Natural killer cell (primary cell): ENCODE measurements around the gene DIRAS1. TPM values are rescaled to one million over a fixed set of nuclear protein-coding genes. Genes with fewer than 3 reads are reported as not detected.

ENCODE experiments used
- ATAC-seq, 3 donors: fragments of 150-1000 bp in 2 of 3; fragments of 200-7000 bp in 1 of 3; cut with Tn5 transposase; 1 replicate in 1 of 3; 2 replicates in 2 of 3; pipeline ENCODE4 v1.10.0; 2021; ENCODE audit warnings: mild to moderate bottlenecking in 2 of 3, moderate library complexity in 2 of 3
- DNase-seq, 2 donors: peaks; one replicate each; pipeline versions ENCODE4 v3.0.0 to v3.0.0-alpha.2; 2013 to 2021; ENCODE audit warnings: mixed read lengths in 1 of 2
- H3K27ac ChIP-seq: one replicate; pipeline ENCODE4 v1.5.1; 2013; ENCODE audit warnings: mild to moderate bottlenecking, low read length
- H3K27me3 ChIP-seq: one replicate; pipeline ENCODE4 v1.6.1; 2013; ENCODE audit warnings: low read length; ENCODE audit not compliant: control insufficient read depth, insufficient read depth
- H3K36me3 ChIP-seq: one replicate; pipeline ENCODE4 v1.6.1; 2013; ENCODE audit warnings: low read length; ENCODE audit not compliant: control insufficient read depth, insufficient read depth
- H3K4me1 ChIP-seq: one replicate; pipeline ENCODE4 v1.6.1; 2013; ENCODE audit warnings: low read length; ENCODE audit not compliant: control insufficient read depth, insufficient read depth
- H3K4me3 ChIP-seq: one replicate; pipeline ENCODE4 v1.5.1; 2013; ENCODE audit warnings: low read length
- H3K9me3 ChIP-seq: one replicate; pipeline ENCODE4 v1.6.1; 2013; ENCODE audit warnings: low read length; ENCODE audit not compliant: control insufficient read depth, insufficient read depth
- H3K27ac Mint-ChIP-seq, 2 donors: one replicate each; pipeline ENCODE4 v1.8.0; 2022; ENCODE audit warnings: mild to moderate bottlenecking in 2 of 2, mixed read lengths in 2 of 2, moderate library complexity in 1 of 2
- H3K27me3 Mint-ChIP-seq, 2 donors: one replicate each; pipeline ENCODE4 v1.8.0; 2022; ENCODE audit warnings: low read depth in 2 of 2, mixed read lengths in 2 of 2
- H3K36me3 Mint-ChIP-seq: one replicate; pipeline ENCODE4 v1.8.0; 2022; ENCODE audit warnings: mixed read lengths
- H3K4me1 Mint-ChIP-seq, 2 donors: one replicate each; pipeline ENCODE4 v1.8.0; 2022; ENCODE audit warnings: mixed read lengths in 2 of 2
- H3K4me3 Mint-ChIP-seq: one replicate; pipeline ENCODE4 v1.8.0; 2022; ENCODE audit warnings: mild to moderate bottlenecking, moderate library complexity, mixed read lengths
- H3K9me3 Mint-ChIP-seq, 2 donors: one replicate each; pipeline ENCODE4 v1.8.0; 2022; ENCODE audit warnings: mixed read lengths in 2 of 2
- WGBS: methylation state at CpG from one replicate; pipeline ENCODE4 v1.1.7; 2013; ENCODE audit warnings: missing lambda C conversion rate; ENCODE audit not compliant: insufficient coverage; 5-methylcytosine and 5-hydroxymethylcytosine counted together
- intact Hi-C: fragments of 100-400 bp; cut with micrococcal nuclease; formaldehyde crosslinking; loops from one replicate; pipeline ENCODE4 v1.14.2; 2022
- total RNA-seq, 4 donors: library from RNA; stranded (reverse); fragments of 120-200 nt in 1 of 4; gene quantifications; one replicate each; pipeline versions ENCODE4 v1.2.3 to v1.2.4, GENCODE V29; 2013 to 2022
- TF ChIP-seq, protein P1 (sequence below): fragments of 200-600 bp; IDR thresholded peaks from one replicate; pipeline ENCODE4 v1.8.0; 2022; ENCODE audit warnings: antibody characterized with exemption

DIRAS1 gene
- total RNA-seq, 3 donors from 2014 or later (not counting 1 experiment from before 2014, with no cell fraction given): 0.12 to 0.48 (median 0.18) TPM

DNA sequence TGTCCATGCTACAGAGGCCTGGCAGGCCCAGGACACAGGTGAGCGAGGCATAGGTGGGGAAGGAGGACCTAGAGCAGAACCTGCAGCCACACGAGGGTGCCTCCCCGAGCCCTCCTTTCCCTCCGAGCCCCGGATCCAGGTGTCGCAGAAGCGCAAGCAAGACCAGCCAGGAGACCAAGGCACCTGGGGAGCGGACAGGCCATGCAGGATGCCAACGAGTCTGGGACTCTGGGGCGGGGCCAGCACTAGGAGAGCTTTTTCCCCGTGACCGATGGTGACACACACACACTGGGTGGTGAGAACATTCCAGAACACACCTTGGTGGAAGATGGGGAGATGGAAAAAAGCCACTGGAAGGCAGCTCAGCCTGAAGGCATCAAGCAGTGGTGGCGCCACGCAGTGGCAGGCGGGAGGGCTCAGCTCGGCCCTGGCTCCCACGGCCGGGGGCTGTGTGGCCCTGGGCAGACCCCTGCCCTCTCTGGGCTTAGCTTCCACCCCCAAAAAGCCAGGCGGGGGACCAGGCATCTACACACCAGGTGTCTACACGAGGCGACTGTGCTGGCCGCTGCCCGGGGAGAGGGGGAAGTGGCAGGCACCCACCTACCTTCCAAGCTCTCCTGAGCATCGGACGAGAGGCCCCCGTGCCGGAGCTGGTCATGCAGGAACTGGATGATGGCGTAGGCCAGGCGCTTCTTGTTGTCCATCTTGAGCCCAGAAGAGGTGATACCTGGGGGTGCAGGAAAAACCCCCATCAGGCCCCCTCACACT is 47.4 kb upstream of the DIRAS1 start:
- TF ChIP-seq, protein P1, sequence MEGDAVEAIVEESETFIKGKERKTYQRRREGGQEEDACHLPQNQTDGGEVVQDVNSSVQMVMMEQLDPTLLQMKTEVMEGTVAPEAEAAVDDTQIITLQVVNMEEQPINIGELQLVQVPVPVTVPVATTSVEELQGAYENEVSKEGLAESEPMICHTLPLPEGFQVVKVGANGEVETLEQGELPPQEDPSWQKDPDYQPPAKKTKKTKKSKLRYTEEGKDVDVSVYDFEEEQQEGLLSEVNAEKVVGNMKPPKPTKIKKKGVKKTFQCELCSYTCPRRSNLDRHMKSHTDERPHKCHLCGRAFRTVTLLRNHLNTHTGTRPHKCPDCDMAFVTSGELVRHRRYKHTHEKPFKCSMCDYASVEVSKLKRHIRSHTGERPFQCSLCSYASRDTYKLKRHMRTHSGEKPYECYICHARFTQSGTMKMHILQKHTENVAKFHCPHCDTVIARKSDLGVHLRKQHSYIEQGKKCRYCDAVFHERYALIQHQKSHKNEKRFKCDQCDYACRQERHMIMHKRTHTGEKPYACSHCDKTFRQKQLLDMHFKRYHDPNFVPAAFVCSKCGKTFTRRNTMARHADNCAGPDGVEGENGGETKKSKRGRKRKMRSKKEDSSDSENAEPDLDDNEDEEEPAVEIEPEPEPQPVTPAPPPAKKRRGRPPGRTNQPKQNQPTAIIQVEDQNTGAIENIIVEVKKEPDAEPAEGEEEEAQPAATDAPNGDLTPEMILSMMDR: no peak
- no peak overlapping the region for H3K27ac ChIP-seq
- Mint-ChIP-seq H3K36me3 (no peaks in the 10 kb centered on the region), H3K4me1 (peaks cover 5 to 12% of the 10 kb centered on the region in 2 donors), H3K4me3 (no peak overlapping the region), H3K9me3 (no peaks in the 10 kb centered on the region), H3K27me3 (no peaks in the 10 kb centered on the region), H3K27ac (no peak overlapping the region)
- 96% methylated on average over 29 of the region's 29 CpGs for WGBS
- no peaks in the 10 kb centered on the region for H3K9me3 ChIP-seq
- DNase-seq (no peak), ATAC-seq (no peak)
- no peaks in the 10 kb centered on the region for H3K27me3 ChIP-seq
- peaks cover 7% of the 10 kb centered on the region for H3K4me1 ChIP-seq
- H3K36me3 ChIP-seq: peaks cover 25% of the 10 kb centered on the region
- no peak overlapping the region for H3K4me3 ChIP-seq
- intact Hi-C loops: no loop called here

DNA sequence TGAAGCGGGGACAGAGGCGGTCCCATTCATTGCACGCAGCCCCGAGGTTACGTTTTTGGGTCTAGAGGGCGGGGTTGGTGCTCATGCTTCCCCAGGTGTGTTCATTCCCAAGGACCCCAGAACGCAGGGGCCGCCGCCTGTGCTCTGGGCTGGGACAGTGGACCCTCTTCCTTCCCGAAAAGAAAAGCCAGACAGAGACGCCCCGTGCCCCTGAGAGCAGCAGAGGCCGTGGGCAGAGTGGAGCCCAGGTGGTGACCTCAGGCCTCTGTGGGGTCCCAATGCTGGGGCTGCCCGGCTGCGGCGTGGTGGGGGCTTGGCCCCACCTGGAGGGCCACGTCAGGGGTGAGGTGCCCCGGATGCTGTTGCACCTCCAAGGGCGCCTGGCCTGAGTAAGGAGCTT is 46.5 kb upstream of the DIRAS1 start:
- no peaks in the 10 kb centered on the region for H3K27me3 Mint-ChIP-seq
- no peaks in the 10 kb centered on the region for H3K9me3 Mint-ChIP-seq
- Histone ChIP-seq H3K4me3 (no peak overlapping the region), H3K4me1 (peaks cover 7% of the 10 kb centered on the region), H3K36me3 (peaks cover 33% of the 10 kb centered on the region), H3K27ac (no peak overlapping the region), H3K9me3 (no peaks in the 10 kb centered on the region), H3K27me3 (no peaks in the 10 kb centered on the region)
- no peak overlapping the region for H3K27ac Mint-ChIP-seq
- DNase-seq (no peak), ATAC-seq (no peak)
- WGBS: 97% methylated on average over 19 of the region's 19 CpGs
- no peaks in the 10 kb centered on the region for H3K36me3 Mint-ChIP-seq
- intact Hi-C loops: no loop called here
- peaks cover 5 to 12% of the 10 kb centered on the region in 2 donors for H3K4me1 Mint-ChIP-seq
- TF ChIP-seq, protein P1: no peak
- no peak overlapping the region for H3K4me3 Mint-ChIP-seq

DNA sequence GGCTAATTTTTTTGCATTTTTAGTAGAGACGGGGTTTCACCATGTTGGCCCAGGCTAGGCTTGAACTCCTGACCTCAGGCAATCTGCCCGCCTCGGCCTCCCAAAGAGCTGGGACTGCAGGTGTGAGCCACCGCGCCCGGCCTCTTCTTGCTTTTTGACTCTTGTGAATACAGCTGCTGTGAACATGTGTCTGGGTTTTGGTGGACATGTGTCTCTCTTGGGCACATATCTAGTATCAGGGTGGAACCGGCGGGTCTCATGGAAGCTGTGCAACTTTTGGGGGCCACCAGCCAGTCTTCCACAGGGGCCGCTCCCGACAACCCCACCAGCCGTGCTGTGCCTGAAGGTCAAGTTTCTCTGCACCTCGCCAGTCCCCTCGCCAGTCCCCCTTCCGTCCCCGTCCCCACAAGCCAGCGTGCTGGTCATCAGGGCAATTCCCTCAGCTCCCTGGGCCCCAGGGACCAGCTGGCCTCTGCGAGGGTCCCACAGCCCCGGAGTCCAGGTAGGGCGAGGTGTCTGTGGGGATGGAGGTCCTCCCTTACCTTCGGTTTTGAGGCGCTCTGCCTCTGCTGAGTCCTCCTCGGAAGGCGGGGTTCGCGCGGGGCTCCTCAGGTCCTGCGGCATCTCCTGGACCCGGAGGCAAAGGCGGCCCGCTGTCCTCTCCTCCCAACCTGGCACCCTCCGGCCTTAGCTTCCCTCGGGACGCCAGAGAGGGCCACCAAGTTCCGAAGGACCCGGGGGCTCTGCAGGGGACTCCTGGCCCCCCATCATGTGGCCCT is 45.6 kb upstream of the DIRAS1 start:
- Histone ChIP-seq H3K36me3 (peaks cover 42% of the 10 kb centered on the region), H3K9me3 (no peaks in the 10 kb centered on the region), H3K27ac (no peak overlapping the region), H3K4me3 (no peak overlapping the region), H3K27me3 (no peaks in the 10 kb centered on the region), H3K4me1 (peaks cover 7% of the 10 kb centered on the region)
- H3K4me3 Mint-ChIP-seq: no peak overlapping the region
- H3K36me3 Mint-ChIP-seq: no peaks in the 10 kb centered on the region
- intact Hi-C loops: no loop called here
- TF ChIP-seq, protein P1: no peak
- H3K9me3 Mint-ChIP-seq: no peaks in the 10 kb centered on the region
- no peaks in the 10 kb centered on the region for H3K27me3 Mint-ChIP-seq
- no peak for ATAC-seq
- H3K27ac Mint-ChIP-seq: no peak overlapping the region
- no peak for DNase-seq
- WGBS: 95% methylated on average over 35 of the region's 35 CpGs
- peaks cover 4 to 5% of the 10 kb centered on the region in 2 donors for H3K4me1 Mint-ChIP-seq
